Measurements from ENCODE around the gene ASXL2.

Gene ASXL2

GRCh38 chr2:25891672-25892071 is 13.4 kb upstream of the ASXL2 start:
- no peak overlapping the region for H3K4me3 ChIP-seq
- TF ChIP-seq Cebpa-rat (IDR thresholded peaks at IDR 0.05) = no peak
- H3K9ac ChIP-seq = no peak overlapping the region
- no peaks in the 10 kb centered on the region for H3K27me3 ChIP-seq
- no peaks in the 10 kb centered on the region for H3K4me1 ChIP-seq
- no peak overlapping the region for H3K4me2 ChIP-seq
- H4K20me1 ChIP-seq = no peaks in the 10 kb centered on the region
- no peaks in the 10 kb centered on the region for H3K36me3 ChIP-seq
- no peak overlapping the region for H3K27ac ChIP-seq
- H3K9me3 ChIP-seq = no peaks in the 10 kb centered on the region

GRCh38 chr2:25887624-25888242 is 9.4 kb upstream of the ASXL2 start:
- Histone ChIP-seq H3K4me3 (no peak overlapping the region), H4K20me1 (no peaks in the 10 kb centered on the region), H3K36me3 (no peaks in the 10 kb centered on the region), H3K27me3 (no peaks in the 10 kb centered on the region), H3K9ac (no peak overlapping the region), H3K27ac (no peak overlapping the region), H3K9me3 (no peaks in the 10 kb centered on the region), H3K4me2 (no peak overlapping the region), H3K4me1 (no peaks in the 10 kb centered on the region)
- TF ChIP-seq Cebpa-rat (IDR thresholded peaks at IDR 0.05) = no peak

- Histone ChIP-seq H3K4me3 (no peak overlapping the region), H3K9me3 (no peaks in the 10 kb centered on the region), H3K4me2 (no peak overlapping the region), H3K9ac (no peak overlapping the region), H3K36me3 (no peaks in the 10 kb centered on the region), H3K27ac (no peak overlapping the region), H4K20me1 (no peaks in the 10 kb centered on the region), H3K27me3 (no peaks in the 10 kb centered on the region), H3K4me1 (no peaks in the 10 kb centered on the region)
- no peak for TF ChIP-seq Cebpa-rat (IDR thresholded peaks at IDR 0.05)
These were observed 7.6 kb upstream of the ASXL2 start for GRCh38 chr2:25885933-25886332.

DNA sequence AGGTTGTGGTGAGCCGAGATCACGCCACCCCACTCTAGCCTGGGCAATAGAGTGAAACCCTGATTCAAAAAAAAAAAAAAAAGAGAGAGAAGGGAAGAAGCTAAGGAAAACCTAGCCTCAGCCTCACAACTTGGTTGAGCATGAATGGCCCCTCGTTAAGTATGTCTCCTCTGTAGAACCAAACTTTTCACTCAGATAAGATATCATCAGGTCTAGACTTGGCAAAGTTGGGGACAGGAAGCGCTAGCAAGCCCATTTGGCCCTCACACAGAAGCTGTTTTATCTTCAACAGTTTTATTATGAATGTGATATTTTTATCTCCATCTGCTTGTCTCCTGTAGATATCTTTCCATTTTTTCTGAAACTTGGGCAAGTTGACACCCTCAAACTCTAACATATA is 3.5 kb upstream of the ASXL2 start:
- Histone ChIP-seq H3K36me3 (no peaks in the 10 kb centered on the region), H3K9me3 (no peaks in the 10 kb centered on the region), H3K4me3 (no peak overlapping the region), H3K4me2 (no peak overlapping the region), H3K27ac (no peak overlapping the region), H3K27me3 (no peaks in the 10 kb centered on the region), H4K20me1 (peaks cover 6% of the 10 kb centered on the region), H3K9ac (no peak overlapping the region), H3K4me1 (peaks cover 12% of the 10 kb centered on the region)
- TF ChIP-seq Cebpa-rat (IDR thresholded peaks at IDR 0.05) = no peak

- Histone ChIP-seq H3K36me3 (peaks cover 10% of the 10 kb centered on the region), H4K20me1 (peaks cover 31% of the 10 kb centered on the region), H3K4me3 (peak overlapping the region; percentile 98; the same call in 1 of the 2 replicates), H3K9ac (peak overlapping the region; percentile 96; the same call in 1 of the 2 replicates), H3K4me1 (peaks cover 24% of the 10 kb centered on the region), H3K9me3 (no peaks in the 10 kb centered on the region), H3K4me2 (peak overlapping the region; percentile 84), H3K27me3 (no peaks in the 10 kb centered on the region), H3K27ac (no peak overlapping the region)
- no peak for TF ChIP-seq Cebpa-rat (IDR thresholded peaks at IDR 0.05)
These were observed 945 bp upstream of the ASXL2 start for GRCh38 chr2:25879133-25879730.

- Histone ChIP-seq H3K36me3 (peaks cover 17% of the 10 kb centered on the region), H3K4me3 (peak overlapping the region; percentile 98), H3K4me1 (peaks cover 24% of the 10 kb centered on the region), H3K27ac (peak overlapping the region; percentile 95), H3K9me3 (no peaks in the 10 kb centered on the region), H3K4me2 (peak overlapping the region; percentile 79), H3K9ac (peak overlapping the region; percentile 96), H4K20me1 (peaks cover 47% of the 10 kb centered on the region), H3K27me3 (no peaks in the 10 kb centered on the region)
- TF ChIP-seq Cebpa-rat (IDR thresholded peaks at IDR 0.05) = no peak
These were observed 591 bp downstream of the ASXL2 start for GRCh38 chr2:25877431-25878360.

DNA sequence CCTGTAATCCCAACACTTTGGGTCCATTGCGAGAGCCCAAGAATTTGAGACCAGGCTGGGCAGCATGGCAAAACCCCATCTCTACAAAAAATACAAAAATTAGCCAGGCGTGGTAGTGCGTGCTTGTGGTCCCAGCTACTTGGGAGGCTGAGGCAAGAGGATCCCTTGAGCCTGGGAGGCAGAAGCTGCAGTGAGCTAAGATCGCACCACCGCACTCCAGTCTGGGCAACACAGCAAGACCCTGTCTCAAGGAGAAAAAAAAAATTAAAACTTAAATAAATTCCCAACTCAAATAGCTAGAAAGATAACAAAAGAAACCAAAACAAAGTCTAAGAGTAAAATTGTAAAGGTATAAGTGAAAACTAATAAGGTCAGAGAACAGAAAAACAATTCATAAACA is 6.2 kb downstream of the ASXL2 start:
- H3K4me2 ChIP-seq = no peak overlapping the region

DNA sequence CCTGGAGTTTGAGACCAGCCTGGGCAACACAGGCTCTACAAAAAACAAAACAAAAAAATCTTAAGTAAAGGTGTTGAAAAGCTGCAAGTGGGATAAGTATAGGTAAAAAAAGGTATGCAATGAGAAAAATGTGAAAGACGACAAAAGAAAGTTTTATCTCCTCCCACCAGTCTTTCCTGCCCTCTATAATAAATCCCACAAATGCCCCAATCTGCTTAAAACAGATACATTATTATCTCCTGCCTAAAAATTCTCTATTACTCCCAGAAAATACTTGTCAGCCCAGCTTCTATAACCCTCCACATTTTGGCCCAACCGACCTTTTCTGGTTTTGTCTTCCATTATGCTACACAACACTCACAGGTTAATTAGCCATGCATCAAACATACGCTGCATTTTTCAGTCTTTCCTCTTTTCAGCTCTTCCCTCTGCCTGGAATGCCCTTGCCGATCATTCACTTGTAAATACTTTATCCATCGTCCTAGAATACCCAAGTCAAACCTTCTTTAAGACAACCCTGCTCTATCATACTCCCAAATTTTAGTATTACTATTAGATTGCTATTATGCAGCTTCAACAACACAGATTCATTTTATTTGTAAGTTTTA is 10.8 kb downstream of the ASXL2 start:
- Histone ChIP-seq H3K27ac (no peak overlapping the region), H3K9ac (no peak overlapping the region), H3K36me3 (peaks cover 58% of the 10 kb centered on the region), H4K20me1 (peaks cover 89% of the 10 kb centered on the region), H3K4me1 (no peaks in the 10 kb centered on the region), H3K4me2 (no peak overlapping the region), H3K27me3 (no peaks in the 10 kb centered on the region), H3K9me3 (0 out of 2 replicates have a peak, but pooled peaks cover 9% of the 10 kb centered on the region), H3K4me3 (no peak overlapping the region)
- no peak for TF ChIP-seq Cebpa-rat (IDR thresholded peaks at IDR 0.05)

More for the DNA sequence above, 6.2 kb downstream of the ASXL2 start:
- H3K9ac ChIP-seq = no peak overlapping the region
- peaks cover 51% of the 10 kb centered on the region for H3K36me3 ChIP-seq
- H3K27ac ChIP-seq = no peak overlapping the region
- peaks cover 100% of the 10 kb centered on the region for H4K20me1 ChIP-seq
- H3K9me3 ChIP-seq = no peaks in the 10 kb centered on the region
- H3K4me1 ChIP-seq = peaks cover 16% of the 10 kb centered on the region
- no peak for TF ChIP-seq Cebpa-rat (IDR thresholded peaks at IDR 0.05)
- no peaks in the 10 kb centered on the region for H3K27me3 ChIP-seq
- no peak overlapping the region for H3K4me3 ChIP-seq

- Histone ChIP-seq H3K27me3 (no peaks in the 10 kb centered on the region), H3K4me3 (no peak overlapping the region), H3K36me3 (peaks cover 26% of the 10 kb centered on the region), H3K27ac (no peak overlapping the region), H3K9me3 (no peaks in the 10 kb centered on the region), H3K9ac (no peak overlapping the region), H3K4me2 (no peak overlapping the region), H3K4me1 (peaks cover 29% of the 10 kb centered on the region), H4K20me1 (peaks cover 96% of the 10 kb centered on the region)
- TF ChIP-seq Cebpa-rat (IDR thresholded peaks at IDR 0.05) = no peak
These were observed 21.9 kb downstream of the ASXL2 start for GRCh38 chr2:25856377-25856776.

All from BLaER1 (cell line).